Epidermal melanocyte (primary cell): ENCODE data around the gene SOX8.
"Not testable (repeated sequence)": the region's sequence is repeated elsewhere in the genome, so short reads cannot be mapped to it uniquely, and the experiment has no call there.

Experiments
- DNase-seq: peaks from one replicate; pipeline ENCODE4 v3.0.0; 2011; ENCODE audit warnings: low spot score; ENCODE audit not compliant: insufficient read length

SOX8 gene

GRCh38 chr16:953818-954217, 27.8 kb upstream of the SOX8 start:
- not testable (repeated sequence) for DNase-seq

GRCh38 chr16:955766-956165, 25.8 kb upstream of the SOX8 start:
- DNase-seq, result not testable (repeated sequence)

- no peak for DNase-seq
Measured at GRCh38 chr16:959232-960040, 22.1 kb upstream of the SOX8 start.

GRCh38 chr16:962366-962765, 19.2 kb upstream of the SOX8 start:
- no peak for DNase-seq

GRCh38 chr16:962901-963814, 18.4 kb upstream of the SOX8 start:
- DNase-seq, result no peak

GRCh38 chr16:963913-964312, 17.7 kb upstream of the SOX8 start:
- DNase-seq, result no peak

GRCh38 chr16:964356-965035, 17.1 kb upstream of the SOX8 start:
- DNase-seq, result no peak

GRCh38 chr16:965036-965395, 16.6 kb upstream of the SOX8 start:
- no peak for DNase-seq

- no peak for DNase-seq
Measured at GRCh38 chr16:965487-965886, 16.1 kb upstream of the SOX8 start.

- no peak for DNase-seq
Measured at GRCh38 chr16:966035-966434, 15.5 kb upstream of the SOX8 start.

GRCh38 chr16:966505-966904, 15.1 kb upstream of the SOX8 start:
- DNase-seq, result no peak

- DNase-seq, result no peak
Measured at GRCh38 chr16:967077-967541, 14.5 kb upstream of the SOX8 start.

- DNase-seq, result no peak
Measured at GRCh38 chr16:967546-968295, 13.8 kb upstream of the SOX8 start.

- DNase-seq, result no peak
Measured at GRCh38 chr16:968620-969019, 12.9 kb upstream of the SOX8 start.

GRCh38 chr16:969508-970385, 11.8 kb upstream of the SOX8 start:
- no peak for DNase-seq

GRCh38 chr16:970386-970765, 11.2 kb upstream of the SOX8 start:
- no peak for DNase-seq

- DNase-seq, result peak; percentile 89
Measured at GRCh38 chr16:970766-971581, 10.6 kb upstream of the SOX8 start, which contains the start of gene LMF1. TSS of gene LMF1 (minus strand) at chr16:970984. CDS start at chr16:970980, 4 bp downstream.

GRCh38 chr16:971582-971905, 10.0 kb upstream of the SOX8 start:
- no peak for DNase-seq

GRCh38 chr16:971981-972315, 9.6 kb upstream of the SOX8 start:
- no peak for DNase-seq
